DND-41 (cell line): ENCODE results near the gene CDH16.

Experiments
- ATAC-seq: fragments of 200-7000 bp; cut with Tn5 transposase; 3 replicates; pipeline ENCODE4 v1.9.1; 2021; ENCODE audit warnings: low read depth; ENCODE audit not compliant: insufficient read depth
- DNase-seq: peaks from one replicate; pipeline ENCODE4 v3.0.0-alpha.2; 2020
- H2AFZ ChIP-seq: 2 replicates; pipeline ENCODE4 v1.6.0; 2012; ENCODE audit warnings: low read depth, low read length
- H3K27ac ChIP-seq: 2 replicates; pipeline ENCODE4 v1.5.1; 2012; ENCODE audit warnings: low read length, inconsistent platforms
- H3K27me3 ChIP-seq: fragments of 200-600 bp; sonication (generic); 2 replicates; pipeline ENCODE4 v1.6.0; 2012; ENCODE audit warnings: low read length, mild to moderate bottlenecking, inconsistent platforms; ENCODE audit not compliant: insufficient read depth, poor library complexity
- H3K36me3 ChIP-seq: 2 replicates; pipeline ENCODE4 v1.5.1; 2012; ENCODE audit warnings: low read length, inconsistent platforms; ENCODE audit not compliant: insufficient read depth
- H3K4me1 ChIP-seq: 2 replicates; pipeline ENCODE4 v1.5.1; 2012; ENCODE audit warnings: mild to moderate bottlenecking, low read length; ENCODE audit not compliant: insufficient read depth
- H3K4me2 ChIP-seq: 2 replicates; pipeline ENCODE4 v1.6.0; 2012; ENCODE audit warnings: mild to moderate bottlenecking, moderate library complexity, low read length, inconsistent platforms; ENCODE audit not compliant: insufficient read depth
- H3K4me3 ChIP-seq, 2 experiments: fragments of 200-600 bp in 1 of 2; shearing (Covaris generic) in 1 of 2; 2 replicates each; pipeline ENCODE4 v1.5.1; 2012 to 2016; ENCODE audit warnings: inconsistent platforms in 2 of 2, low read length in 2 of 2, mild to moderate bottlenecking in 2 of 2, low read depth in 1 of 2, moderate library complexity in 1 of 2
- H3K79me2 ChIP-seq: 2 replicates; pipeline ENCODE4 v1.6.0; 2012; ENCODE audit warnings: low read length, inconsistent platforms; ENCODE audit not compliant: insufficient read depth
- H3K9ac ChIP-seq: 2 replicates; pipeline ENCODE4 v1.6.0; 2012; ENCODE audit warnings: low read depth, mild to moderate bottlenecking, inconsistent platforms, low read length, moderate library complexity
- H3K9me3 ChIP-seq: 2 replicates; pipeline ENCODE4 v1.5.1; 2012; ENCODE audit warnings: low read length, moderate library complexity, mild to moderate bottlenecking, inconsistent platforms; ENCODE audit not compliant: insufficient read depth, severe bottlenecking
- H4K20me1 ChIP-seq: 2 replicates; pipeline ENCODE4 v1.6.0; 2012; ENCODE audit warnings: low read length; ENCODE audit not compliant: insufficient read depth
- CTCF ChIP-seq: IDR thresholded peaks from 2 replicates; pipeline ENCODE4 v1.5.1; 2012; ENCODE audit warnings: borderline replicate concordance, low read length, moderate library complexity, mild to moderate bottlenecking; ENCODE audit not compliant: poor library complexity, severe bottlenecking; ENCODE audit errors: extremely low read depth
- EZH2 ChIP-seq: IDR thresholded peaks from 3 replicates; pipeline ENCODE4 v1.6.1; 2012; ENCODE audit warnings: borderline replicate concordance, low read depth, mild to moderate bottlenecking, moderate library complexity, low read length, inconsistent platforms; ENCODE audit not compliant: severe bottlenecking

CDH16 gene

GRCh38 chr16:66886321-66886720 lies 32.4 kb downstream of the CDH16 start:
- no peak overlapping the region for H2AFZ ChIP-seq
- no peak for ATAC-seq

GRCh38 chr16:66885491-66885890 lies 33.2 kb downstream of the CDH16 start:
- Histone ChIP-seq H3K9ac (no peak overlapping the region), H3K4me1 (peaks cover 38% of the 10 kb centered on the region), H3K4me3 (no peak overlapping the region), H3K4me2 (no peak overlapping the region), H4K20me1 (peaks cover 46% of the 10 kb centered on the region), H3K27ac (no peak overlapping the region), H3K9me3 (no peaks in the 10 kb centered on the region), H2AFZ (no peak overlapping the region), H3K79me2 (peaks cover 80% of the 10 kb centered on the region), H3K27me3 (no peaks in the 10 kb centered on the region), H3K36me3 (peaks cover 65% of the 10 kb centered on the region)
- TF ChIP-seq EZH2 = no peak
- TF ChIP-seq CTCF = no peak
- DNase-seq (no peak), ATAC-seq (no peak)

More at GRCh38 chr16:66886321-66886720, 32.4 kb downstream of the CDH16 start:
- TF ChIP-seq EZH2 (no peak), CTCF (no peak)
- Histone ChIP-seq H3K79me2 (peaks cover 74% of the 10 kb centered on the region), H3K4me3 (no peak overlapping the region), H3K36me3 (peaks cover 70% of the 10 kb centered on the region), H4K20me1 (peaks cover 46% of the 10 kb centered on the region), H3K9ac (no peak overlapping the region), H3K4me2 (no peak overlapping the region), H3K9me3 (no peaks in the 10 kb centered on the region), H3K27ac (no peak overlapping the region), H3K4me1 (peaks cover 33% of the 10 kb centered on the region), H3K27me3 (no peaks in the 10 kb centered on the region)
- DNase-seq = no peak

GRCh38 chr16:66882702-66883101 lies 36.0 kb downstream of the CDH16 start:
- peaks cover 50% of the 10 kb centered on the region for H3K36me3 ChIP-seq
- no peak overlapping the region for H2AFZ ChIP-seq
- DNase-seq (no peak), ATAC-seq (no peak)
- TF ChIP-seq CTCF = no peak
- no peak for TF ChIP-seq EZH2
- no peak overlapping the region for H3K27ac ChIP-seq
- no peak overlapping the region for H3K4me3 ChIP-seq
- no peaks in the 10 kb centered on the region for H3K9me3 ChIP-seq
- H4K20me1 ChIP-seq = peaks cover 40% of the 10 kb centered on the region
- H3K27me3 ChIP-seq = no peaks in the 10 kb centered on the region
- 0 out of 2 replicates have a peak overlapping the region, but pooled peaks have one; percentile 97 for H3K9ac ChIP-seq
- peaks cover 63% of the 10 kb centered on the region for H3K4me1 ChIP-seq
- peaks cover 68% of the 10 kb centered on the region for H3K79me2 ChIP-seq
- peak overlapping the region; percentile 82; the same call in 1 of the 2 replicates for H3K4me2 ChIP-seq

DNA sequence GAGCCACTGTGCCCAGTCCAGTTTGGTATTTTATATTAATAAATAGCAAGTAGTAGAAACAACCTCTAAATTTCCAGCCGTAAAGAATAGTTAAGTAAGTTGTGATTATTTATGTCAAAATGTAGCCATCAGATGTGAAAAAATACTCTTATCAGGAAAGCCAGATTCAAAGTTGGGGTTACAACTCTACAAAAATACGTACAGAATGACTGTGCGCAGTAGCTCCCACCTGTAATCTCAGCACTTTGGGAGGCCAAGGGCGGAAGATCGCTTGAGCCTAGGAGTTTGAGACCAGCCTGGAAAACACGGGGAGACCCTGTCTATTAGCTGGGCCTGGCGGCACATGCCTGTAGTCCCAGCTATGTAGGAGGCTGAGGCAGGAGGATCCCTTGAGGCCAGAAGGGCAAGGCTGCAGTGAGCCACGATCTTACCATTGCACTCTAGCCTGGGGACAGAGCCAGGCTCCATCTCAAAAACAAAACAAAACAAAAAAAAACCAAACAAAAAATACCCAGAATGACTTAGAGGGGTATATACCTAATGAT lies 36.6 kb downstream of the CDH16 start:
- Histone ChIP-seq H3K27ac (peak overlapping the region; percentile 30; the same call in 1 of the 2 replicates), H3K9ac (peak overlapping the region; percentile 97), H3K27me3 (no peaks in the 10 kb centered on the region), H3K4me2 (peak overlapping the region; percentile 82), H3K36me3 (peaks cover 46% of the 10 kb centered on the region), H4K20me1 (peaks cover 40% of the 10 kb centered on the region), H3K79me2 (peaks cover 63% of the 10 kb centered on the region), H3K4me3 (peak overlapping the region in 1 of 2 experiments; percentile 98; a peak in 2 of 4 replicates), H3K4me1 (peaks cover 69% of the 10 kb centered on the region), H2AFZ (no peak overlapping the region), H3K9me3 (no peaks in the 10 kb centered on the region)
- TF ChIP-seq EZH2 = no peak
- no peak for TF ChIP-seq CTCF
- DNase-seq = no peak
- no peak for ATAC-seq
